Transverse colon (tissue), 4 donors: ENCODE measurements around the gene RGL3.

ENCODE experiments used
- CTCF ChIP-seq, 5 experiments: fragments of 200-600 bp in 3 of 5; fragments of 450-650 bp in 2 of 5; sonication (generic) in 3 of 5; IDR thresholded peaks; 1 replicate in 2 of 5; 2 replicates in 3 of 5; pipeline ENCODE4 v1.5.1; 2016 to 2017; ENCODE audit warnings: antibody characterized with exemption in 5 of 5, inconsistent platforms in 3 of 5, mild to moderate bottlenecking in 2 of 5, moderate library complexity in 1 of 5
- POLR2A ChIP-seq: fragments of 450-650 bp; IDR thresholded peaks from one replicate; pipeline ENCODE4 v1.6.1; 2016; ENCODE audit warnings: antibody characterized with exemption, mild to moderate bottlenecking, moderate library complexity
- POLR2AphosphoS5 ChIP-seq, 3 donors: sonication (generic); formaldehyde crosslinking; IDR thresholded peaks; one replicate each; pipeline ENCODE4 v1.6.1; 2016; ENCODE audit warnings: antibody characterized with exemption in 3 of 3

GRCh38 chr19:11448410-11448809 is 29.3 kb upstream of the RGL3 start:
- no peak for TF ChIP-seq CTCF (IDR thresholded peaks at IDR 0.05)
- TF ChIP-seq POLR2AphosphoS5 (IDR thresholded peaks at IDR 0.05) = no peak
- no peak for TF ChIP-seq POLR2A
